ENCODE measurements around the gene PBX3. TPM values are rescaled to one million over a fixed set of nuclear protein-coding genes. Genes with fewer than 3 reads are reported as not detected.

PBX3 gene
- total and polyA plus RNA-seq, 4 donors, result 7.3 to 18.9 (median 11.1) TPM

GRCh38 chr9:125926936-125927335 lies 179.8 kb downstream of the PBX3 start:
- 98% methylated on average over 1 of the region's 1 CpG for WGBS
- no peaks in the 10 kb centered on the region for H3K9me3 ChIP-seq (ENCODE audit: control insufficient read depth in 4 of 4, low read length in 3 of 4)
- H3K9ac ChIP-seq (ENCODE audit: low read depth in 1 of 2, low read length in 2 of 2), result no peak overlapping the region
- no peaks in the 10 kb centered on the region for H3K36me3 ChIP-seq (ENCODE audit: control insufficient read depth in 4 of 4, insufficient read depth in 3 of 4, low read depth in 1 of 4, low read length in 3 of 4)
- DNase-seq (ENCODE audit: low spot score), result no peak
- TF ChIP-seq NR2F2 (IDR thresholded peaks at IDR 0.05) (no peak), CTCF (IDR thresholded peaks at IDR 0.05; ENCODE audit: low read depth, low read length, missing input control) (no peak), ZBTB33 (IDR thresholded peaks at IDR 0.05) (no peak), REST (IDR thresholded peaks at IDR 0.05) (no peak), HNF4G (IDR thresholded peaks at IDR 0.05) (no peak), JUND (IDR thresholded peaks at IDR 0.05) (no peak), FOXA1 (IDR thresholded peaks at IDR 0.05) (no peak)
- H3K27me3 ChIP-seq (ENCODE audit: control insufficient read depth in 4 of 4, insufficient read depth in 4 of 4, low read length in 3 of 4), result no peaks in the 10 kb centered on the region
- H3K27ac ChIP-seq (ENCODE audit: low read depth in 1 of 2, low read length in 2 of 2), result no peak overlapping the region
- peaks cover 0 to 4% (median 1%) of the 10 kb centered on the region in 4 donors for H3K4me1 ChIP-seq (ENCODE audit: control insufficient read depth in 4 of 4, insufficient read depth in 4 of 4, low read length in 3 of 4)
- H3K4me3 ChIP-seq (ENCODE audit: low read depth in 1 of 3, low read length in 3 of 3), result no peak overlapping the region

- no peak overlapping the region for H3K4me3 ChIP-seq (ENCODE audit: low read depth in 1 of 3, low read length in 3 of 3)
- no peaks in the 10 kb centered on the region for H3K27me3 ChIP-seq (ENCODE audit: control insufficient read depth in 4 of 4, insufficient read depth in 4 of 4, low read length in 3 of 4)
- no peaks in the 10 kb centered on the region for H3K4me1 ChIP-seq (ENCODE audit: control insufficient read depth in 4 of 4, insufficient read depth in 4 of 4, low read length in 3 of 4)
- H3K27ac ChIP-seq (ENCODE audit: low read depth in 1 of 2, low read length in 2 of 2), result no peak overlapping the region
- no peaks in the 10 kb centered on the region for H3K9me3 ChIP-seq (ENCODE audit: control insufficient read depth in 4 of 4, low read length in 3 of 4)
- H3K9ac ChIP-seq (ENCODE audit: low read depth in 1 of 2, low read length in 2 of 2), result no peak overlapping the region
- TF ChIP-seq SP1 (IDR thresholded peaks at IDR 0.05) (no peak), CTCF (IDR thresholded peaks at IDR 0.05; ENCODE audit: low read depth, low read length, missing input control) (no peak)
- H3K36me3 ChIP-seq (ENCODE audit: control insufficient read depth in 4 of 4, insufficient read depth in 3 of 4, low read depth in 1 of 4, low read length in 3 of 4), result no peaks in the 10 kb centered on the region
- no peak for DNase-seq (ENCODE audit: low spot score)
- 91% methylated on average over 2 of the region's 2 CpGs for WGBS
Observed at GRCh38 chr9:125929846-125930245, 182.7 kb downstream of the PBX3 start.
